Parathyroid adenoma (tissue), 2 donors: ENCODE measurements around the gene PADI6.

Experiments used
- H2AFZ ChIP-seq: fragments of 300-600 bp; sonication (generic); one replicate; pipeline ENCODE4 v1.7.0; 2017; ENCODE audit warnings: antibody characterized with exemption, mild to moderate bottlenecking
- H3K27ac ChIP-seq: fragments of 300-600 bp; sonication (generic); one replicate; pipeline ENCODE4 v1.7.0; 2017
- H3K27me3 ChIP-seq: fragments of 300-600 bp; sonication (generic); one replicate; pipeline ENCODE4 v1.7.0; 2017; ENCODE audit warnings: low read length; ENCODE audit not compliant: control insufficient read depth, insufficient read depth
- H3K36me3 ChIP-seq: fragments of 300-600 bp; sonication (generic); one replicate; pipeline ENCODE4 v1.7.0; 2017; ENCODE audit warnings: low read length; ENCODE audit not compliant: control insufficient read depth, insufficient read depth
- H3K4me1 ChIP-seq: fragments of 300-600 bp; sonication (generic); one replicate; pipeline ENCODE4 v1.7.0; 2017; ENCODE audit warnings: control low read depth
- H3K4me2 ChIP-seq: fragments of 300-600 bp; sonication (generic); one replicate; pipeline ENCODE4 v1.7.0; 2017; ENCODE audit warnings: low read length
- H3K4me3 ChIP-seq: fragments of 300-600 bp; sonication (generic); one replicate; pipeline ENCODE4 v1.7.0; 2017; ENCODE audit warnings: low read depth, low read length
- H3K79me2 ChIP-seq: fragments of 300-600 bp; sonication (generic); one replicate; pipeline ENCODE4 v1.7.0; 2017; ENCODE audit warnings: control low read depth
- H3K9ac ChIP-seq: fragments of 300-600 bp; sonication (generic); one replicate; pipeline ENCODE4 v1.7.0; 2017; ENCODE audit warnings: mild to moderate bottlenecking
- H3K9me3 ChIP-seq: fragments of 300-600 bp; sonication (generic); one replicate; pipeline ENCODE4 v1.7.0; 2017; ENCODE audit warnings: low read length; ENCODE audit not compliant: control insufficient read depth
- TF ChIP-seq, protein P1 (sequence below): fragments of 300-600 bp; sonication (generic); IDR thresholded peaks from one replicate; pipeline ENCODE4 v1.7.0; 2017; ENCODE audit warnings: antibody characterized with exemption, mild to moderate bottlenecking
- donor health status: primary hyperparathyroidism.

Gene PADI6

DNA sequence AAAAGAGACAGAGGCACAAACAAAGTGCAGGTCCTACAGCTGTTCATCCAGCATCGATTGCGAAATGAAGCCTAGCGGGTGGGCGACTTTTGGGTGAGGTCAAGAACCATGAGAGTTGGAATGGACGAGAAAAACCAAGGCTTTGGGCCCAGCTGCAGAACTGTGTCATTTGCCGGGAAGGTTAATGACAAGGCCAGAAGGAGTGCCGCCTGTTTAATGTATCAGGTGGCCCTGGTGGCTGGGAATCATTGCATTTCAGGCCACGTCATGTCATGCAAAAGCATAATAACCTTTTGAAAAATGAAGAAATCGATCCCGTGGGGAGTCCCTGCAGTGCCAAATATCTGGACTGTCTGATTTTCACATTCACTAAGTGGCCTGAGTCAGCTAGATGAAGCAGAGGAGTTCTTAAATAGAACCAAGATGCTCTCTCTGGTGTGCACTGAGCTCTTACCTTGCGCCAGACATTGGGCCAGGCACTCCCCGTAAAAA, 75.6 kb downstream of the PADI6 start:
- Histone ChIP-seq H3K4me3 (no peak overlapping the region), H2AFZ (no peak overlapping the region), H3K4me2 (no peak overlapping the region), H3K27ac (no peak overlapping the region), H3K27me3 (no peaks in the 10 kb centered on the region), H3K79me2 (no peaks in the 10 kb centered on the region), H3K9ac (no peak overlapping the region), H3K4me1 (no peaks in the 10 kb centered on the region), H3K9me3 (no peaks in the 10 kb centered on the region), H3K36me3 (no peaks in the 10 kb centered on the region)
- TF ChIP-seq, protein P1, sequence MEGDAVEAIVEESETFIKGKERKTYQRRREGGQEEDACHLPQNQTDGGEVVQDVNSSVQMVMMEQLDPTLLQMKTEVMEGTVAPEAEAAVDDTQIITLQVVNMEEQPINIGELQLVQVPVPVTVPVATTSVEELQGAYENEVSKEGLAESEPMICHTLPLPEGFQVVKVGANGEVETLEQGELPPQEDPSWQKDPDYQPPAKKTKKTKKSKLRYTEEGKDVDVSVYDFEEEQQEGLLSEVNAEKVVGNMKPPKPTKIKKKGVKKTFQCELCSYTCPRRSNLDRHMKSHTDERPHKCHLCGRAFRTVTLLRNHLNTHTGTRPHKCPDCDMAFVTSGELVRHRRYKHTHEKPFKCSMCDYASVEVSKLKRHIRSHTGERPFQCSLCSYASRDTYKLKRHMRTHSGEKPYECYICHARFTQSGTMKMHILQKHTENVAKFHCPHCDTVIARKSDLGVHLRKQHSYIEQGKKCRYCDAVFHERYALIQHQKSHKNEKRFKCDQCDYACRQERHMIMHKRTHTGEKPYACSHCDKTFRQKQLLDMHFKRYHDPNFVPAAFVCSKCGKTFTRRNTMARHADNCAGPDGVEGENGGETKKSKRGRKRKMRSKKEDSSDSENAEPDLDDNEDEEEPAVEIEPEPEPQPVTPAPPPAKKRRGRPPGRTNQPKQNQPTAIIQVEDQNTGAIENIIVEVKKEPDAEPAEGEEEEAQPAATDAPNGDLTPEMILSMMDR = no peak
